HCT116 (cell line): ENCODE measurements around the gene OR2H2. TPM values are rescaled to one million over a fixed set of nuclear protein-coding genes. Genes with fewer than 3 reads are reported as not detected.

Source experiments
- ATAC-seq: fragments of 200-7000 bp; cut with Tn5 transposase; 2 replicates; pipeline ENCODE4 v1.9.1; 2020; ENCODE audit warnings: mild to moderate bottlenecking, moderate library complexity
- BruUV-seq: library from RNA; stranded (reverse); fragments of 400-500 nt; replicated peaks from 2 replicates; lab custom pipeline; 2021; lab: Mats Ljungman, UMichigan
- CTCF ChIA-PET: fragments of 300-600 bp; sonication (Branson Sonifier 250); formaldehyde crosslinking; loops from one replicate; lab custom pipeline; 2021; ENCODE audit warnings: antibody characterized with exemption; lab: Charles Lee
- POLR2A ChIA-PET: fragments of 300-600, 350-600 bp; sonication (Branson Sonifier 250); formaldehyde crosslinking; loops from one replicate; lab custom pipeline; 2021; ENCODE audit warnings: antibody characterized with exemption; lab: Charles Lee
- RAD21 ChIA-PET, 2 experiments: fragments of 300-600 bp; sonication (Branson Sonifier 250); formaldehyde crosslinking; loops; one replicate each; lab custom pipeline; 2023; ENCODE audit warnings: low total read pairs in 2 of 2; ENCODE audit not compliant: uncharacterized antibody in 2 of 2, unreplicated experiment in 2 of 2, low non-redundant PET in 1 of 2; lab: Charles Lee
- DNase-seq: peaks from one replicate; pipeline ENCODE4 v3.0.0-alpha.2; 2010; ENCODE audit warnings: low read depth, low spot score
- H2AFZ ChIP-seq: fragments of 200-600 bp; shearing (Covaris generic), sonication (generic); 2 replicates; pipeline ENCODE4 v1.6.1; 2017; ENCODE audit warnings: low read depth, mixed run types, mixed read lengths, antibody characterized with exemption, low read length; ENCODE audit not compliant: poor library complexity, severe bottlenecking
- H3K27ac ChIP-seq: 2 replicates; pipeline ENCODE4 v1.5.1; 2012; ENCODE audit warnings: low read depth, low read length
- H3K27me3 ChIP-seq: fragments of 200-600 bp; sonication (generic); 2 replicates; pipeline ENCODE4 v1.6.1; 2016; ENCODE audit warnings: mixed run types, low read length, mixed read lengths; ENCODE audit not compliant: insufficient read depth
- H3K36me3 ChIP-seq, 2 experiments: fragments of 200-500 bp in 1 of 2; fragments of 200-600 bp in 1 of 2; sonication (Bioruptor generic) in 1 of 2; sonication (generic) in 1 of 2; 2 replicates each; pipeline versions ENCODE4 v1.5.1 to v1.6.1; 2014 to 2016; ENCODE audit warnings: low read length in 2 of 2, inconsistent platforms in 1 of 2, mixed read lengths in 1 of 2, mixed run types in 1 of 2; ENCODE audit not compliant: insufficient read depth in 2 of 2, control insufficient read depth in 1 of 2
- H3K4me1 ChIP-seq, 2 experiments: fragments of 200-600 bp in 1 of 2; sonication (generic) in 1 of 2; 2 replicates each; pipeline versions ENCODE4 v1.5.1 to v1.6.1; 2012 to 2017; ENCODE audit warnings: low read length in 2 of 2, inconsistent platforms in 1 of 2, mild to moderate bottlenecking in 1 of 2, mixed read lengths in 1 of 2, mixed run types in 1 of 2, moderate library complexity in 1 of 2; ENCODE audit not compliant: insufficient read depth in 2 of 2, control insufficient read depth in 1 of 2
- H3K4me2 ChIP-seq: fragments of 200-600 bp; sonication (generic); 2 replicates; pipeline ENCODE4 v1.6.1; 2017; ENCODE audit warnings: mixed run types, low read length, mixed read lengths
- H3K4me3 ChIP-seq, 2 experiments: fragments of 200-600 bp in 1 of 2; sonication (generic) in 1 of 2; replicated peaks in 1 of 2; 2 replicates each; pipeline ENCODE4 v1.5.1; 2011 to 2016; ENCODE audit warnings: low read length in 2 of 2, control low read depth in 1 of 2, low read depth in 1 of 2, mild to moderate bottlenecking in 1 of 2, mixed read lengths in 1 of 2, mixed run types in 1 of 2
- H3K79me2 ChIP-seq: fragments of 200-600 bp; sonication (generic); 2 replicates; pipeline ENCODE4 v1.6.1; 2017; ENCODE audit warnings: mild to moderate bottlenecking, mixed run types, low read length, moderate library complexity, mixed read lengths; ENCODE audit not compliant: insufficient read depth
- H3K9ac ChIP-seq: fragments of 200-600 bp; sonication (generic); 2 replicates; pipeline ENCODE4 v1.6.1; 2016; ENCODE audit warnings: low read length, mixed read lengths
- H3K9me2 ChIP-seq: fragments of 200-600 bp; sonication (generic), shearing (Covaris generic); 2 replicates; pipeline ENCODE4 v1.6.1; 2017; ENCODE audit warnings: mixed run types, mild to moderate bottlenecking, moderate library complexity; ENCODE audit not compliant: insufficient read depth
- H3K9me3 ChIP-seq, 2 experiments: fragments of 200-500 bp in 1 of 2; fragments of 200-600 bp in 1 of 2; sonication (Bioruptor generic) in 1 of 2; sonication (generic) in 1 of 2; 2 replicates each; pipeline ENCODE4 v1.6.1; 2014 to 2017; ENCODE audit warnings: low read length in 2 of 2, mixed read lengths in 2 of 2, inconsistent platforms in 1 of 2, low read depth in 1 of 2, mild to moderate bottlenecking in 1 of 2, mixed run types in 1 of 2, moderate library complexity in 1 of 2; ENCODE audit not compliant: control insufficient read depth in 1 of 2, insufficient read depth in 1 of 2
- H4K20me1 ChIP-seq: fragments of 200-600 bp; sonication (generic), shearing (Covaris generic); 2 replicates; pipeline ENCODE4 v1.6.1; 2017; ENCODE audit warnings: mixed run types, mild to moderate bottlenecking, moderate library complexity; ENCODE audit not compliant: insufficient read depth
- ATF3 ChIP-seq: IDR thresholded peaks from 2 replicates; pipeline ENCODE4 v1.6.1; 2012
- CBX3 ChIP-seq: IDR thresholded peaks from 2 replicates; pipeline ENCODE4 v1.6.1; 2012; ENCODE audit warnings: low read depth
- ELF1 ChIP-seq: IDR thresholded peaks from 2 replicates; pipeline ENCODE4 v1.6.1; 2012; ENCODE audit warnings: low read depth, borderline replicate concordance
- EZH2 ChIP-seq: fragments of 200-600 bp; sonication (generic); IDR thresholded peaks from 2 replicates; pipeline ENCODE4 v1.6.1; 2017; ENCODE audit warnings: antibody characterized with exemption, mixed run types
- FOSL1 ChIP-seq: IDR thresholded peaks from 2 replicates; pipeline ENCODE4 v1.6.1; 2012; ENCODE audit warnings: low read depth
- POLR2A ChIP-seq: IDR thresholded peaks from 2 replicates; pipeline ENCODE4 v1.7.0; 2011; ENCODE audit warnings: borderline replicate concordance; ENCODE audit not compliant: insufficient read depth, insufficient read length; ENCODE audit errors: extremely low read depth
- RAD21 ChIP-seq: IDR thresholded peaks from 2 replicates; pipeline ENCODE4 v1.6.1; 2012; ENCODE audit warnings: low read depth, mild to moderate bottlenecking
- SIN3A ChIP-seq: IDR thresholded peaks from 2 replicates; pipeline ENCODE4 v1.6.1; 2012; ENCODE audit warnings: low read depth
- YY1 ChIP-seq: IDR thresholded peaks from 2 replicates; pipeline ENCODE4 v1.6.1; 2011; ENCODE audit warnings: low read length, low read depth, moderate library complexity, mild to moderate bottlenecking; ENCODE audit not compliant: insufficient replicate concordance; ENCODE audit errors: extremely low read depth
- ZBTB33 ChIP-seq: IDR thresholded peaks from 2 replicates; pipeline ENCODE4 v1.6.1; 2011; ENCODE audit warnings: mild to moderate bottlenecking, low read length, moderate library complexity; ENCODE audit not compliant: insufficient replicate concordance; ENCODE audit errors: extremely low read depth
- intact Hi-C: fragments of 100-400 bp; cut with micrococcal nuclease; formaldehyde crosslinking; loops from 2 replicates; pipeline ENCODE4 v1.10.0; 2022
- total RNA-seq: library from RNA; stranded (reverse); gene quantifications from one replicate; pipeline ENCODE4 v1.2.1, GENCODE V29; 2021; ENCODE audit not compliant: unreplicated experiment

Gene OR2H2
- total RNA-seq, 1 experiment from 2014 or later: not detected

- ATAC-seq (no peak), DNase-seq (no peak)
- intact Hi-C loops: no loop called here
- H3K36me3 ChIP-seq: peaks cover 10 to 32% of the 10 kb centered on the region in 2 experiments; a peak in 3 of 4 replicates
- CTCF ChIA-PET: interaction anchor here (1.1 to 1.4 kb wide), 2 partner anchors 8 to 76 kb away, joined by 3 read pairs; no protein-coding TSS in a partner anchor
- no peaks in the 10 kb centered on the region for H4K20me1 ChIP-seq
- H3K9me2 ChIP-seq: no peaks in the 10 kb centered on the region
- H3K4me1 ChIP-seq: no peaks in the 10 kb centered on the region
- TF ChIP-seq ELF1 (no peak), ATF3 (no peak), POLR2A (no peak), FOSL1 (no peak), ZBTB33 (no peak), CBX3 (no peak), YY1 (no peak), SIN3A (no peak), EZH2 (no peak), RAD21 (no peak)
- no peak overlapping the region for H3K27ac ChIP-seq
- RAD21 ChIA-PET: no interaction called here
- no peak overlapping the region for H2AFZ ChIP-seq
- no peak overlapping the region for H3K4me2 ChIP-seq
- no peaks in the 10 kb centered on the region for H3K9me3 ChIP-seq
- no peak overlapping the region for H3K4me3 ChIP-seq
- H3K79me2 ChIP-seq: no peaks in the 10 kb centered on the region
- POLR2A ChIA-PET: no interaction called here
- no peak overlapping the region for H3K9ac ChIP-seq
- no peaks in the 10 kb centered on the region for H3K27me3 ChIP-seq
- no TSS peak for BruUV-seq
These were observed 35.7 kb downstream of the OR2H2 start for GRCh38 chr6:29620630-29621029.
